ENCODE data around the gene TUBB4B.
"Not testable (repeated sequence)": the region's sequence is repeated elsewhere in the genome, so short reads cannot be mapped to it uniquely, and the experiment has no call there.

Gene TUBB4B

GRCh38 chr9:137251490-137252268 is 10.6 kb downstream of the TUBB4B start:
- no peak for DNase-seq (ENCODE audit: insufficient read length)
- TF ChIP-seq TAF1 (IDR thresholded peaks at IDR 0.05; ENCODE audit: borderline replicate concordance, low read depth, low read length) (no peak), POLR2AphosphoS5 (IDR thresholded peaks at IDR 0.05; ENCODE audit: low read depth, low read length) (no peak), POLR2A (IDR thresholded peaks at IDR 0.05; ENCODE audit: low read depth, low read length) (no peak)
- FAIRE-seq: no peak

DNA sequence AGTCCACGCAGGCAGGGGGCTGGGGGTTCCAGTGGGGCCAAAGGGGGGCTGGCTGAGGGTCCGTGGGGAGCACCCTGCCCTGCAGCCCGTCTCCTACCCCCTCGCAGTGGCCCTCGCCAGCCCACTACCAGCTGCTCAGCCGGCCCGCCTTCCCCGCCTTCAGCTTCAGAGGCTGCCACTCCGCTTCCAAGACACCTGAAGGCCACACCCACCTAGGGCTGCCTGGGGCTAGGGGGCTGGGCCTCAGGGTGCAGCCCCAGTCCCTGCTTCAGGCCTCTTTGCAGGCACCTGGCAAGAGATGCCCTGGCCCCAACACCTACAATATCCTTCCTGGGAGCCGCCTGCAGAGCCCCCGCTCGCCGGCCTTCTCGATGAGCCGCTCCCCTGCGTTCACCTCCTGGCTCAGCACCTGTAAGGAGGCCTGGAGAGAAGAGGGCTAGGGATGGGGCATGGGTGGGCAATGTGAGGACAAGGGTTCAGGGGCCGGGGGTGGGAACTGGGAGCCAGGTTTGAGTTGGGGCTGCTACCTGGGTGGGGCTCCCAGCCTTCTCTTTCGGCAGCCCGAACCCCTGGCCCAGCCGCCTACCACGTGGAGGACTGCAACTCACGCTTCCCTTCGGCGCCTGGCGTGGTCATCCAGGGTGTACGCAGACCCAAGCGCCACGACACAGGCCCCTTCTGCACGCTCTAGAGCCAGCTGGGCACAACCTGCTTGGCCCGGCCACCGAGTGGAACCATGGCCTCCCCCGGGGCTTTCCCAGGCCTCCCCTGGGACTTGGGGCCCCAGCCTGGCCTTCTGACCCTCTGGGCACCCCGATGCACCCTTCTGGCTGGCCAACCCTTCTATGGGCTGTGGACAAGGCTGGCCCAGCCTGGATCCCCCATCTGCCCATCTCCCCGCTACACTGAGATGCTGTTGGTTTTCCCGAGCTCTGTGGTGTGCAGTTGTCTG is 11.7 kb downstream of the TUBB4B start:
- DNase-seq (ENCODE audit: insufficient read length): no peak
- no peak for TF ChIP-seq TAF1 (IDR thresholded peaks at IDR 0.05; ENCODE audit: borderline replicate concordance, low read depth, low read length)
- no peak for TF ChIP-seq POLR2A (IDR thresholded peaks at IDR 0.05; ENCODE audit: low read depth, low read length)
- TF ChIP-seq POLR2AphosphoS5 (IDR thresholded peaks at IDR 0.05; ENCODE audit: low read depth, low read length): no peak
- FAIRE-seq: no peak

GRCh38 chr9:137253717-137254623 is 12.9 kb downstream of the TUBB4B start:
- FAIRE-seq (no peak), DNase-seq (ENCODE audit: insufficient read length) (no peak)
- TF ChIP-seq POLR2AphosphoS5 (IDR thresholded peaks at IDR 0.05; ENCODE audit: low read depth, low read length) (no peak), POLR2A (IDR thresholded peaks at IDR 0.05; ENCODE audit: low read depth, low read length) (no peak), TAF1 (IDR thresholded peaks at IDR 0.05; ENCODE audit: borderline replicate concordance, low read depth, low read length) (no peak)

DNA sequence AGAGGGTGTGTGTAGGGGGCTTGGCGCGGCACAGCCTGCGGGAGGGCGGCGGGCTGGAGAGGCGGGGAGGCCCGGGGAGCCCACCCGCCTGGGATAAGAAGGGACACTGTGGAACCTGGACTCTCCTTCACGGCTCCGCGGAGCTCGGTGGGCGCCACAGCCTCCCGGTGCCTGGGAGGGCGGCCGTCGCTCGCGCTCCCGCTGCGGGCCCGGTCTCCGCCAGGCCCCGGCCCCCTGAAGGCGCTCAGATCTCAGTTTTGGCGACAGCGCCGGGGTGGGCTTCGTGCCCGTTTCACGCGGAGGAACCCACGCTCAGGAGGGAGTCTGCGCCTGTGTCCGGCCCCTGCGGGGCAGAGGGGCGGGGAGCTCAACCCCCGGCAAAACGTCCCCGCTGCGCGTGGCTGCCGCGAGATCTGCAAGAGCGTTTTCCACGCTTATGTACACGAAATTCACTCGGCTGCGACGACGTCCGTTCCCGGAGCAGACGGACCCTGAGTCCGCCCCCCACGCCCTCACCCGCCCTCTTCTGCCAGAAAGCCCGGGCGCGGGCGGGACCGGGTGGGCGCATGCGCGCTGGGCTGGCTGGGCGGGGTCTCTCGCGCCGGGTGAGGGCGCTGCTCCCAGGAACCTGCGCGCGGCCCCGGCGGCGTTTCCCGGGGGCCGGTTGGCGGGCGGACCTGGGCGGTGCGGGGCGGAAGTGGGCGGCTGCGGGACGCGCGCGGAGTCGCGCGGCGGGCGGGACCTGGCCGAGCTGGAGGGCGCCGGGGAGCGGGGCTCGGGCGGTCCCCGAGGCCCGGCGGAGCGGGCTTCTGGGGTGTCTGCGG is 13.7 kb downstream of the TUBB4B start, which contains the start of gene NELFB:
Gene NELFB, plus strand, starts transcription at position 704 of the 824 bp plus-strand sequence.
- peak; percentile 100 for DNase-seq (ENCODE audit: insufficient read length)
- FAIRE-seq: peak; percentile 100
- TF ChIP-seq POLR2AphosphoS5 (IDR thresholded peaks at IDR 0.05; ENCODE audit: low read depth, low read length): no peak
- peak; percentile 68 for TF ChIP-seq POLR2A (IDR thresholded peaks at IDR 0.05; ENCODE audit: low read depth, low read length)
- no peak for TF ChIP-seq TAF1 (IDR thresholded peaks at IDR 0.05; ENCODE audit: borderline replicate concordance, low read depth, low read length)

DNA sequence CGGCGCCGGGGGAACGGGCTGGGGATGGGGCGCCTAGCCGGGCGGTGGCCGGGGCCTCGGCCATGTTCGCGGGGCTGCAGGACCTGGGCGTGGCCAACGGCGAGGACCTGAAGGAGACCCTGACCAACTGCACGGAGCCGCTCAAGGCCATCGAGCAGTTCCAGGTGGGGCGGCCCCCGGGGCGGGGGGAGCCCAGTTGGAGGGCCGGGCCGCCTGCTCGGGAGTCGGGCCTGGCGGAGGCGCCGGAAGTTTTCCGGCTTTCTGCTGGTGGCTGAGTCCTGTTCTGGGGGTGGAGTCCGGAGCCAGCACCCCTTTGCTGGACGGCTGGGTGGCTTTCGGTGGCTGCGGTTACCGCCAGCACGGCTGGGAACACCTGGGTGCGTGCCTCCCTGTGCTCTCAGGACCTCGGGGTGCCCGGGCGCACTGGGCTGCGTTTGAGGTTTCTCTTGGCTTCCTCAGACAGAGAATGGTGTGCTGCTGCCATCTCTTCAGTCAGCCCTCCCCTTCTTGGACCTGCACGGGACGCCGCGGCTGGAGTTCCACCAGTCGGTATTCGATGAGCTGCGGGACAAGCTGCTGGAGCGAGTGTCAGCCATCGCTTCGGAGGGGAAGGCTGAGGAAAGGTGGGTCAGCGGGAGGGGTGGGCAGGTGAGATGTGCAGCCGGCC is 14.5 kb downstream of the TUBB4B start:
- FAIRE-seq (no peak), DNase-seq (ENCODE audit: insufficient read length) (no peak)
- TF ChIP-seq POLR2AphosphoS5 (IDR thresholded peaks at IDR 0.05; ENCODE audit: low read depth, low read length): no peak
- TF ChIP-seq POLR2A (IDR thresholded peaks at IDR 0.05; ENCODE audit: low read depth, low read length): no peak; the same call in 1 of the 2 replicates
- TF ChIP-seq TAF1 (IDR thresholded peaks at IDR 0.05; ENCODE audit: borderline replicate concordance, low read depth, low read length): no peak

GRCh38 chr9:137256362-137256761 is 15.3 kb downstream of the TUBB4B start:
- no peak for FAIRE-seq

GRCh38 chr9:137256856-137257255 is 15.8 kb downstream of the TUBB4B start:
- no peak for TF ChIP-seq TAF1 (IDR thresholded peaks at IDR 0.05; ENCODE audit: borderline replicate concordance, low read depth, low read length)
- no peak for TF ChIP-seq POLR2A (IDR thresholded peaks at IDR 0.05; ENCODE audit: low read depth, low read length)
- no peak for TF ChIP-seq POLR2AphosphoS5 (IDR thresholded peaks at IDR 0.05; ENCODE audit: low read depth, low read length)
- no peak for DNase-seq (ENCODE audit: insufficient read length)
- no peak for FAIRE-seq

More at GRCh38 chr9:137256362-137256761, 15.3 kb downstream of the TUBB4B start:
- TF ChIP-seq POLR2AphosphoS5 (IDR thresholded peaks at IDR 0.05; ENCODE audit: low read depth, low read length): no peak
- no peak for TF ChIP-seq POLR2A (IDR thresholded peaks at IDR 0.05; ENCODE audit: low read depth, low read length)
- TF ChIP-seq TAF1 (IDR thresholded peaks at IDR 0.05; ENCODE audit: borderline replicate concordance, low read depth, low read length): no peak
- no peak for DNase-seq (ENCODE audit: insufficient read length)

- FAIRE-seq; DNase-seq (ENCODE audit: insufficient read length): not testable (repeated sequence)
These were observed 21.3 kb downstream of the TUBB4B start for GRCh38 chr9:137262173-137262908.

GRCh38 chr9:137262909-137263285 is 21.8 kb downstream of the TUBB4B start:
- FAIRE-seq: no peak
- DNase-seq (ENCODE audit: insufficient read length): no peak
- no peak for TF ChIP-seq POLR2AphosphoS5 (IDR thresholded peaks at IDR 0.05; ENCODE audit: low read depth, low read length)
- TF ChIP-seq TAF1 (IDR thresholded peaks at IDR 0.05; ENCODE audit: borderline replicate concordance, low read depth, low read length): no peak
- no peak; the same call in 1 of the 2 replicates for TF ChIP-seq POLR2A (IDR thresholded peaks at IDR 0.05; ENCODE audit: low read depth, low read length)
